ENCODE data around the gene TNFRSF13B.

DNA sequence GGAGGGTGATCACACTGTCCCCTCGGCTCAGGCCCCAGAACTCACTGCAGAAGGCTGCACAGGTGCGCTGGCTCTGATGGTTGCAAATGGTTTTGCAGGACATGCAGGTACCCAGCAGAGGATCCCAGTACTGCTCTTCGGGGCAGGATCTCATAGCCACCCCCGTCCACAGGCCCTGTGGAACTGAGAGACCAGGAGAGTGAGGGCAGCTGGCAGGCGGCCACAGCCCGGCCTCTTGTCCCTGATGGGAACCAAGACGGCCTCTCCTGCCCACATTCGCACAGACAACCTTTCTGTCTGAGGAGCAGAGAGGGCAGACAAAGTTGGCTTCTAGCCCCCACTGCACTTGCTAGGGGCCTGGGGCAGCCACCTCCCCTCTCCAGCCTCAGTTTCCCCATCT, 19.5 kb downstream of the TNFRSF13B start:
- no peak for TF ChIP-seq POLR2A (IDR thresholded peaks at IDR 0.05; ENCODE audit: low read depth)
- TF ChIP-seq POLR2AphosphoS5 (IDR thresholded peaks at IDR 0.05), result no peak
- TF ChIP-seq, protein P1, sequence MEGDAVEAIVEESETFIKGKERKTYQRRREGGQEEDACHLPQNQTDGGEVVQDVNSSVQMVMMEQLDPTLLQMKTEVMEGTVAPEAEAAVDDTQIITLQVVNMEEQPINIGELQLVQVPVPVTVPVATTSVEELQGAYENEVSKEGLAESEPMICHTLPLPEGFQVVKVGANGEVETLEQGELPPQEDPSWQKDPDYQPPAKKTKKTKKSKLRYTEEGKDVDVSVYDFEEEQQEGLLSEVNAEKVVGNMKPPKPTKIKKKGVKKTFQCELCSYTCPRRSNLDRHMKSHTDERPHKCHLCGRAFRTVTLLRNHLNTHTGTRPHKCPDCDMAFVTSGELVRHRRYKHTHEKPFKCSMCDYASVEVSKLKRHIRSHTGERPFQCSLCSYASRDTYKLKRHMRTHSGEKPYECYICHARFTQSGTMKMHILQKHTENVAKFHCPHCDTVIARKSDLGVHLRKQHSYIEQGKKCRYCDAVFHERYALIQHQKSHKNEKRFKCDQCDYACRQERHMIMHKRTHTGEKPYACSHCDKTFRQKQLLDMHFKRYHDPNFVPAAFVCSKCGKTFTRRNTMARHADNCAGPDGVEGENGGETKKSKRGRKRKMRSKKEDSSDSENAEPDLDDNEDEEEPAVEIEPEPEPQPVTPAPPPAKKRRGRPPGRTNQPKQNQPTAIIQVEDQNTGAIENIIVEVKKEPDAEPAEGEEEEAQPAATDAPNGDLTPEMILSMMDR (IDR thresholded peaks at IDR 0.05), result no peak

All from esophagus muscularis mucosa (tissue), 3 donors.